IMR-90 (cell line): ENCODE results near the gene OST4. TPM values are rescaled to one million over a fixed set of nuclear protein-coding genes. Genes with fewer than 3 reads are reported as not detected.

Source experiments
- ATAC-seq: fragments of 200-7000 bp; cut with Tn5 transposase; 2 replicates; pipeline ENCODE4 v1.9.1; 2020; ENCODE audit warnings: low read depth, mild to moderate bottlenecking, moderate library complexity
- BruUV-seq: library from RNA; stranded (reverse); fragments of 400-500 nt; replicated peaks from 2 replicates; lab custom pipeline; 2021; lab: Mats Ljungman, UMichigan
- CTCF ChIA-PET: fragments of 300-600 bp; formaldehyde crosslinking; extraction: SDS; loops from one replicate; lab custom pipeline; 2021; ENCODE audit warnings: antibody characterized with exemption; lab: Yijun Ruan, JAX
- POLR2A ChIA-PET: fragments of 300-600 bp; sonication (Branson Sonifier 250); formaldehyde crosslinking; loops from one replicate; lab custom pipeline; 2022; ENCODE audit warnings: antibody characterized with exemption; ENCODE audit not compliant: unreplicated experiment; lab: Charles Lee
- DNase-seq: peaks from one replicate; pipeline ENCODE4 v3.0.0; 2013
- H2AFZ ChIP-seq: replicated peaks from 2 replicates; pipeline ENCODE3; 2013; ENCODE audit warnings: low read length, mild to moderate bottlenecking; ENCODE audit not compliant: poor library complexity
- H2AK5ac ChIP-seq: 2 replicates; pipeline ENCODE4 v1.6.1; 2013; ENCODE audit warnings: low read depth, low read length, inconsistent platforms
- H2AK9ac ChIP-seq: replicated peaks from 2 replicates; pipeline ENCODE3; 2013; ENCODE audit warnings: mild to moderate bottlenecking, low read depth, low read length, moderate library complexity; ENCODE audit not compliant: poor library complexity
- H2BK120ac ChIP-seq: 2 replicates; pipeline ENCODE4 v1.6.1; 2013; ENCODE audit warnings: low read depth, low read length, inconsistent platforms
- H2BK15ac ChIP-seq: 3 replicates; pipeline ENCODE4 v1.6.1; 2013; ENCODE audit warnings: low read depth, low read length, inconsistent platforms
- H2BK20ac ChIP-seq: 2 replicates; pipeline ENCODE4 v1.6.1; 2013; ENCODE audit warnings: low read depth, mild to moderate bottlenecking, inconsistent platforms, low read length, moderate library complexity
- H2BK5ac ChIP-seq: 2 replicates; pipeline ENCODE4 v1.6.1; 2013; ENCODE audit warnings: mild to moderate bottlenecking, low read depth, low read length, inconsistent platforms; ENCODE audit not compliant: poor library complexity, severe bottlenecking
- H3K14ac ChIP-seq: replicated peaks from 2 replicates; pipeline ENCODE4 v1.6.1; 2013; ENCODE audit warnings: low read depth, low read length, inconsistent platforms
- H3K18ac ChIP-seq: 2 replicates; pipeline ENCODE4 v1.6.1; 2013; ENCODE audit warnings: low read depth, low read length, control low read depth
- H3K23ac ChIP-seq: 2 replicates; pipeline ENCODE4 v1.6.1; 2013; ENCODE audit warnings: low read depth, low read length, inconsistent platforms
- H3K27ac ChIP-seq: 2 replicates; pipeline ENCODE4 v1.5.1; 2013; ENCODE audit warnings: mild to moderate bottlenecking, control low read depth, low read length; ENCODE audit not compliant: insufficient read depth
- H3K27me3 ChIP-seq: 2 replicates; pipeline ENCODE4 v1.6.1; 2013; ENCODE audit warnings: low read length; ENCODE audit not compliant: control insufficient read depth, insufficient read depth
- H3K36me3 ChIP-seq: 2 replicates; pipeline ENCODE4 v1.6.1; 2013; ENCODE audit warnings: low read length, mixed read lengths; ENCODE audit not compliant: control insufficient read depth, insufficient read depth
- H3K4ac ChIP-seq: 2 replicates; pipeline ENCODE4 v1.6.1; 2013; ENCODE audit warnings: low read depth, low read length, inconsistent platforms
- H3K4me1 ChIP-seq: 2 replicates; pipeline ENCODE4 v1.6.1; 2013; ENCODE audit warnings: low read length, mixed read lengths; ENCODE audit not compliant: control insufficient read depth, insufficient read depth
- H3K4me2 ChIP-seq: 2 replicates; pipeline ENCODE4 v1.6.1; 2013; ENCODE audit warnings: low read depth, mild to moderate bottlenecking, control low read depth, low read length, moderate library complexity
- H3K4me3 ChIP-seq: 2 replicates; pipeline ENCODE4 v1.5.1; 2013; ENCODE audit warnings: low read depth, mild to moderate bottlenecking, control low read depth, low read length, moderate library complexity; ENCODE audit not compliant: insufficient read depth
- H3K56ac ChIP-seq: 2 replicates; pipeline ENCODE4 v1.6.1; 2013; ENCODE audit warnings: low read length, inconsistent platforms; ENCODE audit not compliant: insufficient read depth; ENCODE audit errors: extremely low read depth
- H3K79me1 ChIP-seq, 2 experiments: 2 replicates each; pipeline ENCODE4 v1.6.1; 2013; ENCODE audit warnings: low read length in 2 of 2, inconsistent platforms in 1 of 2, low read depth in 1 of 2
- H3K9ac ChIP-seq: 2 replicates; pipeline ENCODE4 v1.6.1; 2013; ENCODE audit warnings: low read depth, low read length, control low read depth
- H3K9me1 ChIP-seq: 2 replicates; pipeline ENCODE4 v1.6.1; 2013; ENCODE audit warnings: low read length, inconsistent platforms; ENCODE audit not compliant: insufficient read depth
- H3K9me3 ChIP-seq: 2 replicates; pipeline ENCODE4 v1.6.1; 2013; ENCODE audit warnings: low read length; ENCODE audit not compliant: control insufficient read depth, insufficient read depth
- H4K20me1 ChIP-seq: 2 replicates; pipeline ENCODE4 v1.6.1; 2013; ENCODE audit warnings: low read length, inconsistent platforms; ENCODE audit not compliant: insufficient read depth
- H4K5ac ChIP-seq: 2 replicates; pipeline ENCODE4 v1.6.1; 2013; ENCODE audit warnings: mild to moderate bottlenecking, low read depth, low read length, control low read depth
- H4K8ac ChIP-seq, 2 experiments: 2 replicates each; pipeline ENCODE4 v1.6.1; 2013; ENCODE audit warnings: low read depth in 2 of 2, low read length in 2 of 2, control low read depth in 1 of 2, inconsistent platforms in 1 of 2
- H4K91ac ChIP-seq: 2 replicates; pipeline ENCODE4 v1.6.1; 2013; ENCODE audit warnings: low read depth, low read length, inconsistent platforms; ENCODE audit not compliant: insufficient read depth
- NFE2L2 ChIP-seq: fragments of 150-350 bp; IDR thresholded peaks from 2 replicates; pipeline ENCODE4 v1.6.1; 2016; ENCODE audit warnings: low read depth, mild to moderate bottlenecking, low read length
- WGBS, 2 experiments: methylation state at CpG; one replicate each; pipeline versions ENCODE4 v1.1.5 to v1.1.7; 2013; ENCODE audit warnings: missing lambda C conversion rate in 2 of 2; ENCODE audit not compliant: insufficient read length in 1 of 2; ENCODE audit errors: extremely low coverage in 2 of 2; 5-methylcytosine and 5-hydroxymethylcytosine counted together
- dilution Hi-C: fragments of 300-500 bp; cut with HindIII; formaldehyde crosslinking; loops from one replicate; pipeline ENCODE4 v1.14.3; 2018; ENCODE audit warnings: low sequenced_read_pairs; ENCODE audit not compliant: unreplicated experiment
- in situ Hi-C: fragments of 300-500 bp; cut with MboI; formaldehyde crosslinking; loops from 3 replicates; pipeline ENCODE4 v1.14.3; 2019; ENCODE audit warnings: low sequenced_read_pairs, inconsistent platforms, mixed read lengths
- intact Hi-C: fragments of 100-400 bp; cut with micrococcal nuclease; formaldehyde crosslinking; loops from 2 replicates; pipeline ENCODE4 v1.10.0; 2022
- polyA plus RNA-seq, 3 experiments: library from polyadenylated mRNA; depleted of rRNA; stranded (reverse); fragments of >200 nt; gene quantifications; 2 replicates each; pipeline ENCODE4 v1.2.3, GENCODE V29; 2012; ENCODE audit warnings: low replicate concordance in 1 of 3
- total RNA-seq: library from RNA; depleted of rRNA; stranded (reverse); fragments of >200 nt; gene quantifications from 2 replicates; pipeline ENCODE4 v1.2.3, GENCODE V29; 2012

Gene OST4
- total and polyA plus RNA-seq, 2 of the 4 experiments (the other 2 are of a cell fraction), result 386 to 806 TPM

GRCh38 chr2:27023740-27024139, 47.7 kb downstream of the OST4 start:
- H3K4ac ChIP-seq, result no peak overlapping the region
- H3K9me1 ChIP-seq, result peaks cover 13% of the 10 kb centered on the region
- no peak overlapping the region for H3K9ac ChIP-seq
- H3K56ac ChIP-seq, result no peak overlapping the region
- ChIA-PET CTCF (no interaction called here), POLR2A (no interaction called here)
- BruUV-seq, result no TSS peak
- H4K5ac ChIP-seq, result no peak overlapping the region
- TF ChIP-seq NFE2L2, result no peak
- no peak overlapping the region for H3K4me3 ChIP-seq
- H3K27me3 ChIP-seq, result no peaks in the 10 kb centered on the region
- H2BK20ac ChIP-seq, result no peak overlapping the region
- no peak overlapping the region for H4K91ac ChIP-seq
- WGBS, 2 experiments, result 67% methylated on average over 1 of the region's 7 CpGs; no CpG with 5 or more reads in 1 of the 2 experiments
- DNase-seq (no peak), ATAC-seq (no peak)
- no peak overlapping the region for H2BK15ac ChIP-seq
- H3K14ac ChIP-seq, result no peak overlapping the region
- H3K36me3 ChIP-seq, result peaks cover 37% of the 10 kb centered on the region
- no peak overlapping the region for H2AFZ ChIP-seq
- in situ Hi-C loops, result no loop called here
- H4K8ac ChIP-seq, result no peak overlapping the region
- no peak overlapping the region for H2AK9ac ChIP-seq
- no peak overlapping the region for H2BK120ac ChIP-seq
- dilution Hi-C loops, result no loop called here
- no peak overlapping the region for H3K27ac ChIP-seq
- H2BK5ac ChIP-seq, result no peak overlapping the region
- no peak overlapping the region for H3K18ac ChIP-seq
- no peaks in the 10 kb centered on the region for H3K9me3 ChIP-seq
- intact Hi-C loops, result no loop called here
- H2AK5ac ChIP-seq, result no peak overlapping the region
- H3K4me1 ChIP-seq, result peaks cover 10% of the 10 kb centered on the region; the same call in 1 of the 2 replicates
- no peak overlapping the region for H3K23ac ChIP-seq
- peaks cover 11% of the 10 kb centered on the region; the same call in 1 of the 2 replicates for H4K20me1 ChIP-seq
- H3K4me2 ChIP-seq, result no peak overlapping the region
- H3K79me1 ChIP-seq, result peaks cover 9 to 30% of the 10 kb centered on the region in 2 experiments
